ENCODE data around the gene UTP11.
A peak's percentile ranks its signal among the peaks of the same experiment; 100 is the strongest.

UTP11 gene

DNA sequence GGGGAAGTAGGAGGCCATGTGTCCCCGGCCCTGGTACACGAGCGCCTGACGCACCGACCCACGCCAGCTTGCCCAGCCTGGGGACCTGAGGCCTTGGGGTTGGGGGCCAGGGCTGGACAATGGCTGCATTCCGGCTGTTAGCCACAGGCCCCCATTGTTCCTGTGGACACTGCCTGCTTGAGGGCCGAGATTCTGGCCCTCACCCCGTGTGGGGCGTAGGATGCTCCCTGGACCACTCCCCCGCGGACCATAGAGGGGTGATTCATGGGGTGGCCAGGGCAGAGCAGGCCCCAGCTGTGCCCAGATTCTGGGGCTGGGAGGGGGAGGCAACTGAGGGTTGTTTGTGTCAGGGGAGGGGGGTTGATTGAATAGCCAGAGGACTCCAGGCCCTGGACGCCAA is 22.3 kb downstream of the UTP11 start:
- TF ChIP-seq ZC3H10 (CRISPR knock-in tag; IDR thresholded peaks at IDR 0.05) (no peak), ISL1 (CRISPR knock-in tag; IDR thresholded peaks at IDR 0.05) (no peak), ZNF8 (CRISPR knock-in tag; IDR thresholded peaks at IDR 0.05) (no peak), ZFP3 (CRISPR knock-in tag; IDR thresholded peaks at IDR 0.05) (no peak), PPARA (CRISPR knock-in tag; IDR thresholded peaks at IDR 0.05; ENCODE audit: borderline replicate concordance) (no peak), ZNF70 (CRISPR knock-in tag; IDR thresholded peaks at IDR 0.05) (no peak)
- TF ChIP-seq, protein P1, sequence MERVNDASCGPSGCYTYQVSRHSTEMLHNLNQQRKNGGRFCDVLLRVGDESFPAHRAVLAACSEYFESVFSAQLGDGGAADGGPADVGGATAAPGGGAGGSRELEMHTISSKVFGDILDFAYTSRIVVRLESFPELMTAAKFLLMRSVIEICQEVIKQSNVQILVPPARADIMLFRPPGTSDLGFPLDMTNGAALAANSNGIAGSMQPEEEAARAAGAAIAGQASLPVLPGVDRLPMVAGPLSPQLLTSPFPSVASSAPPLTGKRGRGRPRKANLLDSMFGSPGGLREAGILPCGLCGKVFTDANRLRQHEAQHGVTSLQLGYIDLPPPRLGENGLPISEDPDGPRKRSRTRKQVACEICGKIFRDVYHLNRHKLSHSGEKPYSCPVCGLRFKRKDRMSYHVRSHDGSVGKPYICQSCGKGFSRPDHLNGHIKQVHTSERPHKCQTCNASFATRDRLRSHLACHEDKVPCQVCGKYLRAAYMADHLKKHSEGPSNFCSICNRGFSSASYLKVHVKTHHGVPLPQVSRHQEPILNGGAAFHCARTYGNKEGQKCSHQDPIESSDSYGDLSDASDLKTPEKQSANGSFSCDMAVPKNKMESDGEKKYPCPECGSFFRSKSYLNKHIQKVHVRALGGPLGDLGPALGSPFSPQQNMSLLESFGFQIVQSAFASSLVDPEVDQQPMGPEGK (CRISPR knock-in tag; IDR thresholded peaks at IDR 0.05; ENCODE audit: borderline replicate concordance) = no peak
- TF ChIP-seq, protein P2, sequence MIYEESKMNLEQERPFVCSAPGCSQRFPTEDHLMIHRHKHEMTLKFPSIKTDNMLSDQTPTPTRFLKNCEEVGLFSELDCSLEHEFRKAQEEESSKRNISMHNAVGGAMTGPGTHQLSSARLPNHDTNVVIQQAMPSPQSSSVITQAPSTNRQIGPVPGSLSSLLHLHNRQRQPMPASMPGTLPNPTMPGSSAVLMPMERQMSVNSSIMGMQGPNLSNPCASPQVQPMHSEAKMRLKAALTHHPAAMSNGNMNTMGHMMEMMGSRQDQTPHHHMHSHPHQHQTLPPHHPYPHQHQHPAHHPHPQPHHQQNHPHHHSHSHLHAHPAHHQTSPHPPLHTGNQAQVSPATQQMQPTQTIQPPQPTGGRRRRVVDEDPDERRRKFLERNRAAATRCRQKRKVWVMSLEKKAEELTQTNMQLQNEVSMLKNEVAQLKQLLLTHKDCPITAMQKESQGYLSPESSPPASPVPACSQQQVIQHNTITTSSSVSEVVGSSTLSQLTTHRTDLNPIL (CRISPR knock-in tag; IDR thresholded peaks at IDR 0.05; ENCODE audit: low read depth) = no peak
- ATAC-seq = no peak

DNA sequence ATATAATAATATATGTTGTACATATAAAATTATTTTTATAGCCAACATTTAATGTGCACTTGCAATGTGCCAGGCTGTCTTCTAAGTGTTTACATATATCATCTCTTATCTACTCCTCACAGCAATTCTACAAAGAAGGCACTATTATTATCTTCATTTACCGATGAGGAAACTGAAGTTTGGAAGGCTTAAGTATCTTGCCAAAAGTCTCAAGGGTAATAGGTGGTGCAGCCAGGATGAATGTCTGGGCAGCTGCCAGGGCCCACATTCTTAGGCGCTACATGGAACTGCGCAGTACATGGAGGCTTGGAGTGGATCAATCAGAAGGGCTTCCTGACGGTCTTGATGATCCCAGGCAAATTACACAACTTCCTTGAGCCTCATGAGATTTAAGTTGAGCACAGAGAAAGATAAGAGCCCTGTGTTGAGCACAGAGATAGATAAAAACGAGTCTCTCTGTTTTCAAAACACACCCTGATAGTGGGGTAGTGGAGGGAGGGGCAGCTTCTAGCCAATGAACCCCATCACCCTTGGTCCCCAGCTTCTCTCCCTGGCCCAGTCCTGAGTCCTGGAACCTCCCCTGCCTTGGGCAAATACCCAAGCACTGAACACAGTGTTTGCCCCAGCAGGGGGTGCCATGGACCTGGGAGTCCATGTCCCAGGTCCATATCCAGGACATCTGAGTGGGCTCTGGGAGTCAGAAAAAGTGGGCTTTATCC is 24.8 kb downstream of the UTP11 start:
- TF ChIP-seq TOX (CRISPR knock-in tag; IDR thresholded peaks at IDR 0.05; ENCODE audit: borderline replicate concordance) = no peak
- ATAC-seq = peak; percentile 37; the same call in 2 of the 3 replicates

DNA sequence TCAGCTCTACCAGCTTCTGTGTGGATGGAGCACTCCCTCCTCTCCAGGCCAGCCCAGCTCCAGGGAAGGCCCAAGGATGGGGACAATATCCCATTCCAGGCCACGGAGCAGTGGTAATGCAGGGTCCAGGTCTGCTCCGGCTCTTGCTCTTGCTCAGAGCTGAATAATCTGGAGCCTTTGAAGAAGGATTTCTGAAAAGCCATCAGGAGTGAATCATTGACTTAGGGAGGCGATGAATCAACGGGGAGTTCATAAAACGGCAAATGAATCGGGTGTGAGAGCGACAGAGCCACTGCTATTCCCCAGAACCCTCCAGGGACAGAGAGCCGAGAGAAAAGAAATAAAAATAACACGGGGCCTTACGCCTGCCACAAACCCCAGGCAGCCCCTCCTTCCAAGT is 26.3 kb downstream of the UTP11 start:
- peak; percentile 33; the same call in 2 of the 3 replicates for ATAC-seq

More for the DNA sequence above, 26.3 kb downstream of the UTP11 start:
- TF ChIP-seq, protein P3, sequence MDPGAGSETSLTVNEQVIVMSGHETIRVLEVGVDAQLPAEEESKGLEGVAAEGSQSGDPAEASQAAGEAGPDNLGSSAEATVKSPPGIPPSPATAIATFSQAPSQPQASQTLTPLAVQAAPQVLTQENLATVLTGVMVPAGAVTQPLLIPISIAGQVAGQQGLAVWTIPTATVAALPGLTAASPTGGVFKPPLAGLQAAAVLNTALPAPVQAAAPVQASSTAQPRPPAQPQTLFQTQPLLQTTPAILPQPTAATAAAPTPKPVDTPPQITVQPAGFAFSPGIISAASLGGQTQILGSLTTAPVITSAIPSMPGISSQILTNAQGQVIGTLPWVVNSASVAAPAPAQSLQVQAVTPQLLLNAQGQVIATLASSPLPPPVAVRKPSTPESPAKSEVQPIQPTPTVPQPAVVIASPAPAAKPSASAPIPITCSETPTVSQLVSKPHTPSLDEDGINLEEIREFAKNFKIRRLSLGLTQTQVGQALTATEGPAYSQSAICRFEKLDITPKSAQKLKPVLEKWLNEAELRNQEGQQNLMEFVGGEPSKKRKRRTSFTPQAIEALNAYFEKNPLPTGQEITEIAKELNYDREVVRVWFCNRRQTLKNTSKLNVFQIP (CRISPR knock-in tag; IDR thresholded peaks at IDR 0.05; ENCODE audit: borderline replicate concordance, low read depth) = no peak
- TF ChIP-seq ARNTL (CRISPR knock-in tag; IDR thresholded peaks at IDR 0.05; ENCODE audit: borderline replicate concordance, low read depth) (no peak), TCF4 (CRISPR knock-in tag; IDR thresholded peaks at IDR 0.05; ENCODE audit: borderline replicate concordance) (no peak), ZFP30 (CRISPR knock-in tag; IDR thresholded peaks at IDR 0.05) (no peak), ISL1 (CRISPR knock-in tag; IDR thresholded peaks at IDR 0.05) (no peak), SNAI2 (CRISPR knock-in tag; IDR thresholded peaks at IDR 0.05) (no peak), RARB (CRISPR knock-in tag; IDR thresholded peaks at IDR 0.05) (no peak), ESRRG (CRISPR knock-in tag; IDR thresholded peaks at IDR 0.05) (no peak), ZNF70 (CRISPR knock-in tag; IDR thresholded peaks at IDR 0.05) (no peak), CSDC2 (CRISPR knock-in tag; IDR thresholded peaks at IDR 0.05) (no peak), ZNF565 (CRISPR knock-in tag; conservative IDR thresholded peaks at IDR 0.05; ENCODE audit: low read depth) (no peak), ZFP3 (CRISPR knock-in tag; IDR thresholded peaks at IDR 0.05) (no peak), PPARA (CRISPR knock-in tag; IDR thresholded peaks at IDR 0.05; ENCODE audit: borderline replicate concordance) (no peak)
- TF ChIP-seq, protein P1 (CRISPR knock-in tag; IDR thresholded peaks at IDR 0.05; ENCODE audit: borderline replicate concordance) = no peak
- TF ChIP-seq, protein P4, sequence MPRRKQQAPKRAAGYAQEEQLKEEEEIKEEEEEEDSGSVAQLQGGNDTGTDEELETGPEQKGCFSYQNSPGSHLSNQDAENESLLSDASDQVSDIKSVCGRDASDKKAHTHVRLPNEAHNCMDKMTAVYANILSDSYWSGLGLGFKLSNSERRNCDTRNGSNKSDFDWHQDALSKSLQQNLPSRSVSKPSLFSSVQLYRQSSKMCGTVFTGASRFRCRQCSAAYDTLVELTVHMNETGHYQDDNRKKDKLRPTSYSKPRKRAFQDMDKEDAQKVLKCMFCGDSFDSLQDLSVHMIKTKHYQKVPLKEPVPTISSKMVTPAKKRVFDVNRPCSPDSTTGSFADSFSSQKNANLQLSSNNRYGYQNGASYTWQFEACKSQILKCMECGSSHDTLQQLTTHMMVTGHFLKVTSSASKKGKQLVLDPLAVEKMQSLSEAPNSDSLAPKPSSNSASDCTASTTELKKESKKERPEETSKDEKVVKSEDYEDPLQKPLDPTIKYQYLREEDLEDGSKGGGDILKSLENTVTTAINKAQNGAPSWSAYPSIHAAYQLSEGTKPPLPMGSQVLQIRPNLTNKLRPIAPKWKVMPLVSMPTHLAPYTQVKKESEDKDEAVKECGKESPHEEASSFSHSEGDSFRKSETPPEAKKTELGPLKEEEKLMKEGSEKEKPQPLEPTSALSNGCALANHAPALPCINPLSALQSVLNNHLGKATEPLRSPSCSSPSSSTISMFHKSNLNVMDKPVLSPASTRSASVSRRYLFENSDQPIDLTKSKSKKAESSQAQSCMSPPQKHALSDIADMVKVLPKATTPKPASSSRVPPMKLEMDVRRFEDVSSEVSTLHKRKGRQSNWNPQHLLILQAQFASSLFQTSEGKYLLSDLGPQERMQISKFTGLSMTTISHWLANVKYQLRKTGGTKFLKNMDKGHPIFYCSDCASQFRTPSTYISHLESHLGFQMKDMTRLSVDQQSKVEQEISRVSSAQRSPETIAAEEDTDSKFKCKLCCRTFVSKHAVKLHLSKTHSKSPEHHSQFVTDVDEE (CRISPR knock-in tag; IDR thresholded peaks at IDR 0.05) = no peak
